Ishikawa (cell line): Measurements from ENCODE around the gene PCNX3.

ENCODE experiments used
- CEBPB ChIP-seq: IDR thresholded peaks from 2 replicates; pipeline ENCODE4 v1.6.1; 2012
- CREB1 ChIP-seq: IDR thresholded peaks from 2 replicates; pipeline ENCODE4 v1.6.1; 2012; ENCODE audit warnings: low read depth
- EGR1 ChIP-seq: IDR thresholded peaks from 2 replicates; pipeline ENCODE4 v1.6.1; 2012
- EP300 ChIP-seq: IDR thresholded peaks from 2 replicates; pipeline ENCODE4 v1.6.1; 2012; ENCODE audit warnings: borderline replicate concordance
- FOXM1 ChIP-seq: IDR thresholded peaks from 2 replicates; pipeline ENCODE4 v1.6.1; 2012; ENCODE audit warnings: low read depth, borderline replicate concordance
- MAX ChIP-seq: IDR thresholded peaks from 2 replicates; pipeline ENCODE4 v1.6.1; 2012
- NFIC ChIP-seq: IDR thresholded peaks from 2 replicates; pipeline ENCODE4 v1.6.1; 2012
- RAD21 ChIP-seq: IDR thresholded peaks from 2 replicates; pipeline ENCODE4 v1.6.1; 2012; ENCODE audit warnings: low read depth
- REST ChIP-seq: IDR thresholded peaks from 2 replicates; pipeline ENCODE4 v1.6.1; 2012; ENCODE audit warnings: low read depth, mild to moderate bottlenecking
- TAF1 ChIP-seq: IDR thresholded peaks from 2 replicates; pipeline ENCODE4 v1.6.1; 2012; ENCODE audit warnings: low read depth, mild to moderate bottlenecking
- TCF12 ChIP-seq: IDR thresholded peaks from 2 replicates; pipeline ENCODE4 v1.6.1; 2012; ENCODE audit warnings: low read depth
- TEAD4 ChIP-seq: IDR thresholded peaks from 2 replicates; pipeline ENCODE4 v1.6.1; 2012
- USF1 ChIP-seq: IDR thresholded peaks from 2 replicates; pipeline ENCODE4 v1.6.1; 2012
- YY1 ChIP-seq: IDR thresholded peaks from 2 replicates; pipeline ENCODE4 v1.6.1; 2012; ENCODE audit warnings: low read depth
- ZBTB7A ChIP-seq: IDR thresholded peaks from 2 replicates; pipeline ENCODE4 v1.6.1; 2012; ENCODE audit warnings: low read depth

Gene PCNX3

GRCh38 chr11:65648997-65649493 lies 33.5 kb downstream of the PCNX3 start:
- TF ChIP-seq ZBTB7A = no peak
- TF ChIP-seq TCF12 = no peak
- no peak for TF ChIP-seq EP300
- no peak for TF ChIP-seq FOXM1
- TF ChIP-seq CEBPB = no peak
- TF ChIP-seq REST = no peak
- no peak for TF ChIP-seq EGR1
- no peak for TF ChIP-seq CREB1
- no peak for TF ChIP-seq USF1
- no peak for TF ChIP-seq TEAD4
- no peak for TF ChIP-seq MAX
- TF ChIP-seq TAF1 = no peak
- no peak for TF ChIP-seq NFIC
- no peak for TF ChIP-seq RAD21

GRCh38 chr11:65649656-65650546 lies 34.3 kb downstream of the PCNX3 start:
- no peak for TF ChIP-seq CEBPB
- no peak for TF ChIP-seq EP300
- no peak for TF ChIP-seq YY1
- TF ChIP-seq CREB1 = no peak
- TF ChIP-seq RAD21 = no peak
- TF ChIP-seq EGR1 = no peak
- TF ChIP-seq USF1 = no peak
- no peak for TF ChIP-seq NFIC
- TF ChIP-seq FOXM1 = no peak
- no peak for TF ChIP-seq TCF12
- no peak for TF ChIP-seq ZBTB7A
- TF ChIP-seq TAF1 = no peak
- TF ChIP-seq MAX = no peak
- no peak for TF ChIP-seq TEAD4

- no peak for TF ChIP-seq CREB1
- no peak for TF ChIP-seq TEAD4
- TF ChIP-seq USF1 = no peak
- TF ChIP-seq EP300 = no peak
- no peak for TF ChIP-seq YY1
- TF ChIP-seq TCF12 = no peak
These were observed 35.2 kb downstream of the PCNX3 start for GRCh38 chr11:65650547-65651338.

- no peak for TF ChIP-seq REST
These were observed 35.7 kb downstream of the PCNX3 start for GRCh38 chr11:65651339-65651588.

- no peak for TF ChIP-seq CREB1
- TF ChIP-seq EP300 = peak; percentile 27; the same call in 1 of the 2 replicates
- TF ChIP-seq REST = no peak
- peak; percentile 80 for TF ChIP-seq NFIC
- no peak for TF ChIP-seq TEAD4
These were observed 36.3 kb downstream of the PCNX3 start for GRCh38 chr11:65651589-65652510.
